IPS-18c (cell line): ENCODE results near the gene UBE2M.

Source experiments
- H3K4me3 ChIP-seq: 2 replicates; pipeline ENCODE4 v1.7.0; 2013; ENCODE audit warnings: low read depth, mild to moderate bottlenecking, low read length, moderate library complexity; ENCODE audit not compliant: insufficient read depth
- H3K9me3 ChIP-seq: one replicate; pipeline ENCODE4 v1.6.1; 2013; ENCODE audit warnings: mild to moderate bottlenecking, low read length, moderate library complexity; ENCODE audit not compliant: control insufficient read depth, insufficient read depth

The UBE2M gene

GRCh38 chr19:58531034-58531840, 27.2 kb downstream of the UBE2M start:
- Histone ChIP-seq H3K4me3 (no peak overlapping the region), H3K9me3 (no peaks in the 10 kb centered on the region)

- no peaks in the 10 kb centered on the region for H3K9me3 ChIP-seq
- H3K4me3 ChIP-seq: no peak overlapping the region
Observed at GRCh38 chr19:58529405-58529804, 29.0 kb downstream of the UBE2M start.

GRCh38 chr19:58522709-58523108, 35.7 kb downstream of the UBE2M start:
- peaks cover 3% of the 10 kb centered on the region for H3K9me3 ChIP-seq
- H3K4me3 ChIP-seq: no peak overlapping the region

- peaks cover 3% of the 10 kb centered on the region for H3K9me3 ChIP-seq
- H3K4me3 ChIP-seq: no peak overlapping the region
Observed at GRCh38 chr19:58521651-58522050, 36.8 kb downstream of the UBE2M start.

GRCh38 chr19:58520257-58520599, 38.2 kb downstream of the UBE2M start:
- H3K4me3 ChIP-seq: peak overlapping the region; percentile 95

DNA sequence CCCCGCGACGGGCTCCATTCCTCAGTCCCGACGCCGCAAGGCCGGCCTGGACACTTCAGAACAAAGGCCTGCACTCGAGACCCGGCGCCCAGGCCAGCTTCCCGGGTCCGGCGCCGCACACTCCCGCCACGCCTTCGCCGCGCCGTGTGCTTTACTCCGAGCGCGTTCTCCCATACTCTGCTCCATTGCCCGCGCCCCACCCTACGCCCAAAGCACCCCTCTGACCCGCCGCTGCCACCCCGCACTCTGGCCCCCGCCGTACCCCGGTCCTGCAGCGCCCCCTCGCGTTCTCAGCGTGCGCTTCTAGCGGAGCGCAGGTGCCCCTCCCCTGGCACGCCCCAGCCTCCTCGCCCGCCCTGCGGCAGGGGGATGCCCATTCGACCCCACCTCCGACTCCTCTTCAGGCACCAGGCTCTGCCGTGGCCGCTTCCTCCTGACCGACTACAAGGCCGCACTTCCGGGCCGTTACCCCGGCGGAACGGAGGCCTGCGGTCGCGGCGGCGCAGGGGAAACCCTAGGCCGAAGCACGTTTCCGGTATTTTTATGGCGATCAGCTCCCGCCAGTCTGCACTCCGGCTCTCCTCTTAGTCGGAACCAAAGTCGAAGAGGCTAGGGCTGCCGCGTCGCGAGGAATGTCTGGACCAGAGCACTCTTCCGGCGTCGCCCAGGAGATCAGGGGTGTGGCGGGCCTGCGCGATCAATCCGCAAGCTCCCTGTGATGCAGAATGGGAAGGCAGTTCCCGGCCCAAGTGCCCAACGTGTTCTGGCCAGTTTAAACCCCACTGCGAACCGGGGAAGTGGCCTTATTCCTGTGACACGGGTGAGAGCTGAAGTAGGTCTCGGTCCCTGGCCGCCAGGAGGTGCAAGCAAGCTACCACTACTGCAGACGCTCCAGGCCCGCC, 38.8 kb downstream of the UBE2M start, which contains the start of gene ZBTB45:
TSS of gene ZBTB45 (minus strand) at position 456 of the 902 bp plus-strand sequence. CDS start 2,137 bp downstream, outside the sequence.
- Histone ChIP-seq H3K9me3 (peaks cover 3% of the 10 kb centered on the region), H3K4me3 (peak within 1 kb of the TSS; percentile 95)

More at GRCh38 chr19:58520257-58520599, 38.2 kb downstream of the UBE2M start:
- H3K9me3 ChIP-seq: peaks cover 3% of the 10 kb centered on the region

- H3K4me3 ChIP-seq: peak overlapping the region; percentile 95
Observed at GRCh38 chr19:58519087-58519354, 39.4 kb downstream of the UBE2M start.

DNA sequence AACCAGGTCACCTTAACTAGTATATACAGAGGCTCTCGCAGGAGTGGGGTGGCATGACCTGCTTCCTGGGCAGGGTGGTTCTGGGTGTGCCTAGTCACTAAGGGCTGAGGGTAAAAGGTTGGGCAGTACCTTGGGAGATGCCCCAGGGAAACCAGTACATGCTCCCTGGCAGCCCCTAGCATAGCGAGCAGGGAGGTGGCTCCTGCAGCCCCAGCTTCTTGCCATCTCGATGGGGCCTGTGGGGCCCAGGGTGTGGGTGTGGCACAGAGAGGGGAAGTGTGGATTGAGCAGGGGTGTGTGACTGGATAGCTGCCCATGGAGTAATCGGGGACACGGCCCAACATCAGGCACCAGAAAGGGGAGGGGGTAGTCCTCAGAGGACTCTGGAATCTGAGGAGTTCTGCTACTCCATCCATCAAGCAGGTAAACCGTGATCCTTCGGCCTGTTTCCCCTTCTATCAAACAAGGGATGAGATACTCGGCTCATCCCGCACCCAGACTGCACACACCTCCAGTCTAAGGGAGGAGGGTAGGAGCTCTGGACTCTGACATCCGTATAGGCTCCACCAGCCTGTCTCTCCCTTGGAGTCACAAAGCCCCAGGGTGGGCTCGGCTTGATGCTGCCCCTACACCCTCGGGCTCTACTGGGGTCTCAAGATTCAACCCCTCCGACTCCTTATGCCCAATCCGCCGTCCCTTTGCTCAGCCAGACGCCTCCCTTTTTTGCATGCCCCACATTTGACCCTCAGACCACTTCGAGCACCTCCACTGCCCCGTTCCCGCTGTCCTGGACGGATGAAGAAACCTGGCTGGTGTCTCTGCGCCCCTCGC, 39.9 kb downstream of the UBE2M start:
- Histone ChIP-seq H3K9me3 (peaks cover 3% of the 10 kb centered on the region), H3K4me3 (peak overlapping the region; percentile 95)

More at GRCh38 chr19:58519087-58519354, 39.4 kb downstream of the UBE2M start:
- peaks cover 3% of the 10 kb centered on the region for H3K9me3 ChIP-seq

DNA sequence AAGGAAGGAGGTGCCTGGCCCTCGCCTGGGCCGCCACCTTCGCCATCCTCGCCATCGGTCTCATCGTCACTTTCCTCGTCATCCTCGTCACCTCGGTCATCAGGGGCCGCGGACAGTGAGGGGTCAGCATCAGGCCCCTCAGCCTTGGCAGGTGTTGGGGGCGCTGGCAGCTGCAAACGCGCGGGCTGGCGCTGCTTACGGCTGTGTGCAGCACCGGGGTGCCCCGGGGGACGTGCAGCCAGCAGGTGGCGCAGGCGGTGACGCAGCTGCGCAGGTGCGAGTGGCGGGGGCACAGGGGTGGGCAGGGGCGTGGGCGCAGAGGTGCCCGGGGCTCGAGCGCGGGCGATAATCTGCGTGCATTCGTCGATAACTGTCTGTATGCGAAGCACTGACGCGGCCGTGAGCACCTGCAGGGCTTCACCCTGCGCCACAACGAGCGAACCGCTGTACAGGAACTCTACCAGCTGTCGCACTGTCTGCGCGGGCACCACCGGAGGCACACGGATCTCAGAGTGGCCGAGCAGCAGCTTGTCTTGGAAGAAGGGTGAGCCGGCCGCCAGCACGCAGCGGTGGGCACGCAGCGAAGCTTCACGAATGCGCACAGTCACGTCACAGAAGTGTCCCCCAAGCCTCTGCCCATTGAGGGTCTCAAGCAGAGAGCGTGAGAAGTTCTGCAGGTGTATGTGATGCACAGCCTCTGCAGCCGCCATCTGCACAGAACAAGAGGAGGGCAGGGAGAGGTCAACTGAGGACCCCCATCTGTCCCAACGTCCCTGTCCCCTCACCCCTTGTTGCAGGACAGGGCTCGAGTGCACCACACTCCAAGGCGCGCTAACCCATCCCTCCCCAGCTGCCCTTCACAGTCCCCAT, 41.2 kb downstream of the UBE2M start:
- no peak overlapping the region for H3K4me3 ChIP-seq
- H3K9me3 ChIP-seq: peaks cover 3% of the 10 kb centered on the region

DNA sequence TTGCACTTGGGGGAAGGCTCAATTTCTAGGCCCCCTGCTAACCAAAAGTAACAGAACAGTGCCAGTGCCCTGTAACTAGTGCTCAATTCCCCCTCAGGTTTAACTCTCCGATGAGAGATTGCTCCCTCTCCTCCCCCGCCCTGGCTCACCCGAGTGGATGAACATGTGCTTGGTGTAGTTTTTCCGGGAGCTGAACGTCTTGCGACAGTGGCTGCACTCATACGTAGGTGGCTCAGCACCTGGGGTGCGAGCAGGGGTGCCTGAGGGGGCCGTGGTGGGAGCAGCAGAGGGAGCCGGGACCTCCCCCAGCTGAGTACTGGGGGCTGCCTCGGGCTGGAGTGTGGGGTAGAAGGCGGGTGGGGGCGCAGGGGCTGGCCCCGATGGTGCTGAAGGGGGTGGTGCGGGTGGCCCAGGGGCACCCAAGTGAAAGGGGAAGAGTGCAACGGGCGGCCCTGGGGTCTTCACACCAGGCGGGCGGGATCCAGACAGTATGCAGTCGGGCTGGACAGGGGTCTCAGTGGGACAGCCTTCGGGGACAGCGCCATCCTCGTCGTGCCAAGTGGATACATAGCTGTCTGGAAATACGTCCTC, 42.1 kb downstream of the UBE2M start:
- H3K9me3 ChIP-seq: peaks cover 3% of the 10 kb centered on the region
- no peak overlapping the region for H3K4me3 ChIP-seq

GRCh38 chr19:58515259-58515658, 43.2 kb downstream of the UBE2M start:
- 0 out of 2 replicates have a peak overlapping the region, but pooled peaks have one; percentile 32 for H3K4me3 ChIP-seq
- H3K9me3 ChIP-seq: peaks cover 3% of the 10 kb centered on the region

DNA sequence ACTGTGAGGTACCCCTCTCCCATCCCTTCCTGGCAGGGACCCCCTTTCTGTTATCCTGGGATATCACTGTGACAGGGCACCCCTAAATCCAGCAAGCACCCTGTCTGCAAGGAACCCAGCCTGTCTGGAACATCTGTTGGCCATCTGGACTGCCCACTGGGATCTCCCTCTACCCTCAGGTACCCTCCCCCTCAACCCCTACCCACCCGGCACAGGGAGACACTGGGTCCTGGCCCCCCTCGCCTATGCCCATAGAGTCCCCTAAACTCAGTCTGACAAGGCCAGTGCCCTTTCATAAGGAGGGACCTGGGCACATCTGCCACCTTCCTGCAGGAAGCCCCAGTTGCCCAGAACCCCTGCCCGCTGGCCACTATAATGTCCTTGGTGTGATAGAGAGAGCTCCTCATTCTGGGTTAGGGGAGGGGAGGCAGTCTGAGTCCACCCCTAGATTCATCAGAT, 43.8 kb downstream of the UBE2M start:
- Histone ChIP-seq H3K4me3 (peak overlapping the region; percentile 45), H3K9me3 (peaks cover 3% of the 10 kb centered on the region)

DNA sequence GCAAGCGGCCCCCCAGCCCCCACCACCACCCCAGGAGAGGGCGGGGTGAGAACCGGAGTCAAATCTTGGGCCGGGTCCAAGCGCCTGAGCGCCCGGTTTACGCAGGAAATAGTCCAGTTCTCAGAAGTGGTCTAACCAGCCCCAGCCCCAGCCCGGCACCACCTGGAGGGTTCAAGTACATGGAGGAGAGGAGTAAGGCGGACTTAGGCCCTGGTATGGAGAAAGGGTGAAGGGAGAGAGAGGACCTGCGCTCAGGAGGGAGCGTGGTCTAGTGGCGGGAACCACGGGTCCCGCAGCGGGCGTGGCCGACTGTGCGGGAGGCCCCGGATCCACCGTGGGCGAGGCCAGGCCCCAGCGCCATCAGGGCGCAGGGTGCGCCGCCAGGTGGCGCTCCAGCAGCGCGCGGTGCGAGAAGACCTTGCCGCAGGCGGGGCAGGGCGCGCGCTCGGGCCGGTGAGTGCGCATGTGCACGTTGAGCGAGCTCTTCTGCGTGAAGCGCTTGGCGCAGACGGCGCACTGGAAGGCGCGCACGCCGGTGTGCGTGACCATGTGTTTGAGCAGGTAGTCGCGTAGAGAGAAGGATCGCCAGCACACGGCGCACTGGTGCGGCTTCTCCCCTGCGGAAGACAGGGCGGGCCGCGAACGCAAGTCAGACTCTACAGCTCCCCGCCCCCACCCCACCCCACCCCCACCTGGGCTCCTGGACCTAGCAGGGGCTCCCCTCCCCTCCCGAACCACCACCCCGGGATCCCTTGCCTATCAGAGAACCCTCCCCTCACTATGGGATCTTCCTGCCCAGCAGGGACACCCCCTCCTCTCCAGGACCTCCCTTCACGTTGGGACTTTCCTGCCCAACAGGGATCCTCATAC, 44.5 kb downstream of the UBE2M start:
- peaks cover under 1% of the 10 kb centered on the region for H3K9me3 ChIP-seq
- peak overlapping the region; percentile 45 for H3K4me3 ChIP-seq

DNA sequence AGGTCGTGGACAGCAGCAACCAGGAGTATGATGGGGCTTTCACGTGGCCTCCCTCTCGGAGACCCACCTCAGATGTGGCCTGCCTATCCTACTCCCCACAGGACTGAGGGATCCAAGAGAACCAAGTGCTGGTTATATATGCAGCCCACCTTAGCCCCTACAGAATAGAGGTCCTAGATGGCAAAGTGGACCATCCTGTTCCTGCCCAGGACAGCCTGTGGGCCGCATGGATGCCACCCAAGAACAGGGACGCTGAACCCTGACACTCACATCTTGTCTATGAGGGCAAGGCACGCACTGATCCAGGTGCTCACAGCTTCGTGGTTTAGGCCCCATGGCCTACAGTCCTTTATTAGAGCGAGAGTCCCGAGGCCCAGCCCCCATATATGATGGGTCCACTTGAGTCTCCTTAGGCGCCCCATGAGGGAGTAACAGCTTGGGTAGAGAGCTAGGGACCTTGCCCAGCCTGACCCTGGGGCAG, 45.2 kb downstream of the UBE2M start:
- Histone ChIP-seq H3K9me3 (no peaks in the 10 kb centered on the region), H3K4me3 (no peak overlapping the region; the same call in 1 of the 2 replicates)
